HEK293 (cell line): ENCODE results near the gene MRPL36.
A peak's percentile ranks its signal among the peaks of the same experiment; 100 is the strongest.

Experiments
- CTCF ChIA-PET: fragments of 350-600 bp; formaldehyde crosslinking; extraction: SDS; loops from one replicate; lab custom pipeline; 2021; ENCODE audit warnings: antibody characterized with exemption; lab: Yijun Ruan, JAX
- POLR2A ChIA-PET: fragments of 300-600 bp; formaldehyde crosslinking; extraction: SDS; loops from one replicate; lab custom pipeline; 2020; ENCODE audit warnings: antibody characterized with exemption, inconsistent platforms; lab: Yijun Ruan, JAX
- H3K27ac ChIP-seq: fragments of 200-500 bp; sonication (Bioruptor generic); 2 replicates; pipeline ENCODE4 v1.5.1; 2014; ENCODE audit warnings: low read depth, low read length, control low read depth, inconsistent platforms; ENCODE audit errors: extremely low read depth
- H3K36me3 ChIP-seq, 2 experiments: fragments of 200-500 bp in 1 of 2; sonication (Bioruptor generic) in 1 of 2; 1 replicate in 1 of 2; 2 replicates in 1 of 2; pipeline ENCODE4 v1.5.1; 2014 to 2017; ENCODE audit warnings: inconsistent platforms in 2 of 2, low read length in 2 of 2; ENCODE audit not compliant: control insufficient read depth in 2 of 2, insufficient read depth in 1 of 2
- H3K4me1 ChIP-seq: fragments of 200-500 bp; sonication (Bioruptor generic); 2 replicates; pipeline ENCODE4 v1.5.1; 2014; ENCODE audit warnings: mild to moderate bottlenecking, low read length, inconsistent platforms; ENCODE audit not compliant: control insufficient read depth, insufficient read depth
- H3K4me3 ChIP-seq: 2 replicates; pipeline ENCODE4 v1.5.1; 2011; ENCODE audit warnings: low read depth, mild to moderate bottlenecking, control low read depth, low read length, moderate library complexity
- H3K9me3 ChIP-seq: fragments of 200-500 bp; sonication (Bioruptor generic); 2 replicates; pipeline ENCODE4 v1.5.1; 2014; ENCODE audit warnings: low read depth, low read length, inconsistent platforms; ENCODE audit not compliant: control insufficient read depth, insufficient read depth
- EGR2 ChIP-seq: fragments of 450-650 bp; formaldehyde crosslinking; IDR thresholded peaks from 2 replicates; pipeline ENCODE4 v1.5.1; 2016; ENCODE audit warnings: low read depth, missing biosample characterization, missing genetic modification characterization
- GLIS1 ChIP-seq: fragments of 450-650 bp; formaldehyde crosslinking; IDR thresholded peaks from 2 replicates; pipeline ENCODE4 v1.5.1; 2016; ENCODE audit warnings: missing biosample characterization, missing genetic modification characterization
- ZFHX2 ChIP-seq: fragments of 450-650 bp; formaldehyde crosslinking; conservative IDR thresholded peaks from 2 replicates; pipeline ENCODE4 v1.5.1; 2016; ENCODE audit warnings: missing biosample characterization, missing genetic modification characterization
- ZNF10 ChIP-seq: fragments of 450-650 bp; formaldehyde crosslinking; IDR thresholded peaks from 2 replicates; pipeline ENCODE4 v1.5.1; 2017; ENCODE audit warnings: missing biosample characterization, missing genetic modification characterization
- ZNF175 ChIP-seq: fragments of 450-650 bp; formaldehyde crosslinking; IDR thresholded peaks from 2 replicates; pipeline ENCODE4 v1.5.1; 2016; ENCODE audit warnings: missing biosample characterization, missing genetic modification characterization
- ZNF211 ChIP-seq: fragments of 450-650 bp; formaldehyde crosslinking; IDR thresholded peaks from 2 replicates; pipeline ENCODE4 v1.5.1; 2016; ENCODE audit warnings: low read depth, missing biosample characterization, missing genetic modification characterization
- ZNF239 ChIP-seq: fragments of 450-650 bp; formaldehyde crosslinking; IDR thresholded peaks from 2 replicates; pipeline ENCODE4 v1.5.1; 2016; ENCODE audit warnings: missing biosample characterization, missing genetic modification characterization
- ZNF37A ChIP-seq: fragments of 450-650 bp; IDR thresholded peaks from 2 replicates; pipeline ENCODE4 v1.5.1; 2018; ENCODE audit warnings: missing biosample characterization, missing genetic modification characterization
- ZNF544 ChIP-seq: fragments of 450-650 bp; formaldehyde crosslinking; IDR thresholded peaks from 2 replicates; pipeline ENCODE4 v1.5.0; 2017; ENCODE audit warnings: missing biosample characterization, missing genetic modification characterization
- ZSCAN30 ChIP-seq: fragments of 450-650 bp; IDR thresholded peaks from 2 replicates; pipeline ENCODE4 v1.5.1; 2018; ENCODE audit warnings: missing biosample characterization, mild to moderate bottlenecking, missing genetic modification characterization, moderate library complexity
- TF ChIP-seq, protein P1 (sequence below): fragments of 450-650 bp; formaldehyde crosslinking; IDR thresholded peaks from 2 replicates; pipeline ENCODE4 v1.5.1; 2016; ENCODE audit warnings: missing biosample characterization, missing genetic modification characterization
- TF ChIP-seq, protein P2 (sequence below): fragments of 450-650 bp; formaldehyde crosslinking; IDR thresholded peaks from 2 replicates; pipeline ENCODE4 v1.5.1; 2016; ENCODE audit warnings: missing biosample characterization, missing genetic modification characterization

MRPL36 gene

DNA sequence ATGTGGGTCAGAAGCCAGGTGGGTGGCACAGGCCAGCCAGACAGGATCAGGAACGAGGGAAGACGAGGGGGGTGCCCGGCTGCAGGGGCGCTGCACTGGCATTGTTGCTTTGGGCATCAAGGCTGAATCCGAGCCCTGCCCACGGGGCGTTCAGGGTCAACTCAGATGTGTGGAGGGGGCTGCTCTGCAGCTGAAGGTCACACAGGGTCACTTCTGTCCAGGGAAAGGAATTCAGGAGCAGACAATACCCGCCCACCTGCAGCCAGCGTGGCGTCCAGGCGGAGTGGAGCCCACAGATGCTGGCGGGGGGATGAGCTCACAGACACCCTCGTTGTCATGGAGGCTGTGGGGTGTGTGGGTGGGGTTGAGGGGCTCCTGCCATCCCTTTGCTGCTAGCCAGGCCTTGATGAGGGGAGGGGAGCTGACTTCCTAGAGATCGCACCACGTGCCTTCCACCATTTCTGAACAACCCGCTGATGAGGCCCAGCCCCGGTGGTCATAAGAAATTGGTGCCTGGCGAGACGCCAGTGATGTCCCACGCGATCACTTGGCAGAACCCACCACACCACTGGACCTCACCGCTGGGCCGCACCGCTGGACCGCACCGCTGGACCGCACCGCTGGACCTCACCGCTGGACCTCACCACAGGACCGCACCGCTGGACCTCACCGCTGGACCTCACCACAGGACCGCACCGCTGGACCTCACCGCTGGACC, 31.2 kb downstream of the MRPL36 start:
- CTCF ChIA-PET: no interaction called here
- no peaks in the 10 kb centered on the region for H3K36me3 ChIP-seq
- no peak overlapping the region for H3K4me3 ChIP-seq
- H3K4me1 ChIP-seq: no peaks in the 10 kb centered on the region
- H3K27ac ChIP-seq: no peak overlapping the region
- POLR2A ChIA-PET: no interaction called here
- H3K9me3 ChIP-seq: no peaks in the 10 kb centered on the region
- TF ChIP-seq ZNF211 (tag by site-specific recombination) (no peak), EGR2 (peak; percentile 60), ZFHX2 (peak; percentile 48), GLIS1 (tag by site-specific recombination) (no peak)

DNA sequence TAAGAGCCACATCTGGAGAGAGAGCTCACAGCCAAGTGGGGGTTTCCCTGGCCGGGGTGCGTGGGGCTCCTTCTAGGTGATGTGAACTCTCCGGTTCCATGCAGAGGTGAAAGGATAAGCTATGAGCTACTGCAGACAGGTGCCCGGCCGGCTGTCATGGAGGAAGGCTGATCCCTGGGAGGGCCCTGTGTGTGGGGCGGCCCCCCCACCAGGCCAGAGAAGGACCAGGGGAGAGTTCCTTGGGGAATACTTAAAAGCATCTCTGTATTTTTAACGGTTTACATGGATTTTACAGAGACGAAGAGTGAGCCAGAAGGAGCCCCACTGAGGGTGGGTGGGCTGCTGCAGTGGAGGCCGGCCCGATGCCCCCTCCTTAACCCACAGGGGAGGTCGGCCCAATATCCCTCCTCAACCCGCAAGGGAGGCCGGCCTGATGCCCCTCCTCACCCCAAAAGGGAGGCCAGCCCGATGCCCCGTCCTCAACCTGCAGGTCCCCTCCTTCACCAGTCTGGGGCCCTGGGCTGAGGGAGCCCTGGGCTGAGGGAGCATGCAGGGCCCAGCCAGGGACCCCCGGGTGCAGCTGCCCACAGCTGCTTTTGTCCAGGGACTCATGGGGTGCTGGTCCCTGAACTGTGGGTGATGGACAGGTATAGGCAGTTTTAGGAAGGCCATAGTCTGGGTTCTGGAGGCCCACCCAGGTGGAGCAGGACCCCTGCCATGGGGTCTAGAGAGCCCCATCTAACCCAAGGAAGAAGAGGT, 31.9 kb downstream of the MRPL36 start:
- POLR2A ChIA-PET: no interaction called here
- Histone ChIP-seq H3K4me1 (no peaks in the 10 kb centered on the region), H3K27ac (no peak overlapping the region)
- TF ChIP-seq ZSCAN30 (tag by site-specific recombination) (no peak), GLIS1 (tag by site-specific recombination) (peak; percentile 90), ZFHX2 (no peak)
- TF ChIP-seq, all 188 proteins: peak for 1
- no peaks in the 10 kb centered on the region for H3K9me3 ChIP-seq
- H3K36me3 ChIP-seq: no peaks in the 10 kb centered on the region
- CTCF ChIA-PET: interaction anchor here (0.5 to 0.6 kb wide), 2 partner anchors 8 to 22 kb away, joined by 3 read pairs; no protein-coding TSS in a partner anchor
- H3K4me3 ChIP-seq: no peak overlapping the region

DNA sequence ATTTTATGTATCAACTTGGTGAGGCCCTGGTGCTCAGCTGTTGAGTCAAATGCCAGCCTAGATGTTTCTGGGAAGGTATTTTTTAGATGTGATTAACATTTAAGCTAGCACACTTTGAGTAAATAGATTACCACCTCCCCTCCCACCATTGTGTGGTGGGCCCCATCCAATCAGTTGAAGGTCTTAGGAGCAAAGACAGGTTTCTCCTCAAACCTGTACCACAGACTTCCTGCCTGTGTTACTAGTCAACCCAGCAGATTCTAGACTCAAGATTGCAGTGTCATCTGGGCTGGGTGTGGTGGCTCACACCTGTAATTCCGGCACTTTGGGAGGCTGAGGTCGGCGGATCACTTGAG, 33.8 kb downstream of the MRPL36 start:
- no peak overlapping the region for H3K4me3 ChIP-seq

More for the DNA sequence above, 33.8 kb downstream of the MRPL36 start:
- Histone ChIP-seq H3K27ac (no peak overlapping the region), H3K36me3 (no peaks in the 10 kb centered on the region), H3K9me3 (no peaks in the 10 kb centered on the region), H3K4me1 (no peaks in the 10 kb centered on the region)
- CTCF ChIA-PET: interaction anchor here (0.6 to 1.0 kb wide), 2 partner anchors 274 to 286 kb away, joined by 3 to 4 read pairs; no protein-coding TSS in a partner anchor
- POLR2A ChIA-PET: no interaction called here
- TF ChIP-seq ZNF175 (tag by site-specific recombination) (no peak), ZNF37A (tag by site-specific recombination) (no peak), ZNF239 (tag by site-specific recombination) (no peak), ZNF544 (tag by site-specific recombination) (no peak), ZNF10 (tag by site-specific recombination) (peak; percentile 92)
- TF ChIP-seq, protein P1, sequence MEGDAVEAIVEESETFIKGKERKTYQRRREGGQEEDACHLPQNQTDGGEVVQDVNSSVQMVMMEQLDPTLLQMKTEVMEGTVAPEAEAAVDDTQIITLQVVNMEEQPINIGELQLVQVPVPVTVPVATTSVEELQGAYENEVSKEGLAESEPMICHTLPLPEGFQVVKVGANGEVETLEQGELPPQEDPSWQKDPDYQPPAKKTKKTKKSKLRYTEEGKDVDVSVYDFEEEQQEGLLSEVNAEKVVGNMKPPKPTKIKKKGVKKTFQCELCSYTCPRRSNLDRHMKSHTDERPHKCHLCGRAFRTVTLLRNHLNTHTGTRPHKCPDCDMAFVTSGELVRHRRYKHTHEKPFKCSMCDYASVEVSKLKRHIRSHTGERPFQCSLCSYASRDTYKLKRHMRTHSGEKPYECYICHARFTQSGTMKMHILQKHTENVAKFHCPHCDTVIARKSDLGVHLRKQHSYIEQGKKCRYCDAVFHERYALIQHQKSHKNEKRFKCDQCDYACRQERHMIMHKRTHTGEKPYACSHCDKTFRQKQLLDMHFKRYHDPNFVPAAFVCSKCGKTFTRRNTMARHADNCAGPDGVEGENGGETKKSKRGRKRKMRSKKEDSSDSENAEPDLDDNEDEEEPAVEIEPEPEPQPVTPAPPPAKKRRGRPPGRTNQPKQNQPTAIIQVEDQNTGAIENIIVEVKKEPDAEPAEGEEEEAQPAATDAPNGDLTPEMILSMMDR (tag by site-specific recombination): no peak
- TF ChIP-seq, protein P2, sequence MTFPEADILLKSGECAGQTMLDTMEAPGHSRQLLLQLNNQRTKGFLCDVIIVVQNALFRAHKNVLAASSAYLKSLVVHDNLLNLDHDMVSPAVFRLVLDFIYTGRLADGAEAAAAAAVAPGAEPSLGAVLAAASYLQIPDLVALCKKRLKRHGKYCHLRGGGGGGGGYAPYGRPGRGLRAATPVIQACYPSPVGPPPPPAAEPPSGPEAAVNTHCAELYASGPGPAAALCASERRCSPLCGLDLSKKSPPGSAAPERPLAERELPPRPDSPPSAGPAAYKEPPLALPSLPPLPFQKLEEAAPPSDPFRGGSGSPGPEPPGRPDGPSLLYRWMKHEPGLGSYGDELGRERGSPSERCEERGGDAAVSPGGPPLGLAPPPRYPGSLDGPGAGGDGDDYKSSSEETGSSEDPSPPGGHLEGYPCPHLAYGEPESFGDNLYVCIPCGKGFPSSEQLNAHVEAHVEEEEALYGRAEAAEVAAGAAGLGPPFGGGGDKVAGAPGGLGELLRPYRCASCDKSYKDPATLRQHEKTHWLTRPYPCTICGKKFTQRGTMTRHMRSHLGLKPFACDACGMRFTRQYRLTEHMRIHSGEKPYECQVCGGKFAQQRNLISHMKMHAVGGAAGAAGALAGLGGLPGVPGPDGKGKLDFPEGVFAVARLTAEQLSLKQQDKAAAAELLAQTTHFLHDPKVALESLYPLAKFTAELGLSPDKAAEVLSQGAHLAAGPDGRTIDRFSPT (tag by site-specific recombination): no peak
